Fibroblast of lung (primary cell): ENCODE measurements around the gene PIEZO2. TPM values are rescaled to one million over a fixed set of nuclear protein-coding genes. Genes with fewer than 3 reads are reported as not detected.

Experiments
- DNase-seq, 2 donors: peaks; one replicate each; pipeline versions ENCODE4 v3.0.0 to v3.0.0-alpha.2; 2010; ENCODE audit warnings: low read depth in 2 of 2
- H2AFZ ChIP-seq: 2 replicates; pipeline ENCODE4 v1.5.1; 2012; ENCODE audit warnings: low read length, control low read depth, inconsistent platforms
- H3K27ac ChIP-seq: 2 replicates; pipeline ENCODE4 v1.5.1; 2011; ENCODE audit warnings: low read length, control low read depth; ENCODE audit not compliant: insufficient read depth
- H3K27me3 ChIP-seq: 2 replicates; pipeline ENCODE4 v1.5.1; 2011; ENCODE audit warnings: mild to moderate bottlenecking, low read length; ENCODE audit not compliant: control insufficient read depth, insufficient read depth
- H3K36me3 ChIP-seq: 2 replicates; pipeline ENCODE4 v1.5.1; 2011; ENCODE audit warnings: low read length; ENCODE audit not compliant: control insufficient read depth, insufficient read depth
- H3K4me1 ChIP-seq: 2 replicates; pipeline ENCODE4 v1.5.1; 2011; ENCODE audit warnings: low read length; ENCODE audit not compliant: control insufficient read depth, insufficient read depth; ENCODE audit errors: extremely low read depth
- H3K4me2 ChIP-seq: 2 replicates; pipeline ENCODE4 v1.5.1; 2011; ENCODE audit warnings: low read length, control low read depth; ENCODE audit not compliant: insufficient read depth; ENCODE audit errors: extremely low read depth
- H3K4me3 ChIP-seq, 4 experiments: fragments of 200-600 bp in 1 of 4; sonication (generic) in 1 of 4; replicated peaks in 1 of 4; 2 replicates each; pipeline ENCODE4 v1.5.1; 2011 to 2016; ENCODE audit warnings: low read length in 4 of 4, low read depth in 3 of 4, mild to moderate bottlenecking in 3 of 4, control low read depth in 2 of 4, inconsistent platforms in 1 of 4, mixed read lengths in 1 of 4; ENCODE audit not compliant: insufficient read depth in 1 of 4; ENCODE audit errors: control extremely low read depth in 1 of 4
- H3K79me2 ChIP-seq: 2 replicates; pipeline ENCODE4 v1.5.1; 2012; ENCODE audit warnings: mild to moderate bottlenecking, low read length, inconsistent platforms; ENCODE audit not compliant: control insufficient read depth, insufficient read depth
- H3K9ac ChIP-seq: 2 replicates; pipeline ENCODE4 v1.5.1; 2011; ENCODE audit warnings: mild to moderate bottlenecking, low read length, control low read depth; ENCODE audit not compliant: insufficient read depth
- H3K9me3 ChIP-seq: 2 replicates; pipeline ENCODE4 v1.5.1; 2012; ENCODE audit warnings: low read depth, low read length; ENCODE audit not compliant: control insufficient read depth, insufficient read depth
- H4K20me1 ChIP-seq: 2 replicates; pipeline ENCODE4 v1.5.1; 2011; ENCODE audit warnings: low read length; ENCODE audit not compliant: control insufficient read depth, insufficient read depth; ENCODE audit errors: extremely low read depth
- EZH2 ChIP-seq: IDR thresholded peaks from 2 replicates; pipeline ENCODE4 v1.5.1; 2012; ENCODE audit warnings: low read length, control low read depth, mild to moderate bottlenecking; ENCODE audit errors: missing control alignments
- polyA plus RNA-seq, 2 donors: library from polyadenylated mRNA; depleted of rRNA in 1 of 2; stranded (reverse) in 1 of 2; unstranded in 1 of 2; fragments of >200 nt; gene quantifications; 2 replicates each; pipeline ENCODE4 v1.2.1, GENCODE V29; 2011 to 2012; ENCODE audit warnings: missing spikeins in 1 of 2
- total RNA-seq: library from RNA; depleted of rRNA; stranded (reverse); fragments of >200 nt; gene quantifications from 2 replicates; pipeline ENCODE4 v1.2.1, GENCODE V29; 2014
- TF ChIP-seq, protein P1 (sequence below), 2 donors: IDR thresholded peaks in 1 of 2; conservative IDR thresholded peaks in 1 of 2; 1 replicate in 1 of 2; 2 replicates in 1 of 2; pipeline ENCODE4 v1.5.1; 2011 to 2012; ENCODE audit warnings: low read length in 2 of 2, control low read depth in 1 of 2, inconsistent platforms in 1 of 2, low read depth in 1 of 2, mild to moderate bottlenecking in 1 of 2

PIEZO2 gene
- total and polyA plus RNA-seq, 2 donors (not counting 1 experiment from before 2014, with no cell fraction given) = 1.2 to 6.6 TPM

DNA sequence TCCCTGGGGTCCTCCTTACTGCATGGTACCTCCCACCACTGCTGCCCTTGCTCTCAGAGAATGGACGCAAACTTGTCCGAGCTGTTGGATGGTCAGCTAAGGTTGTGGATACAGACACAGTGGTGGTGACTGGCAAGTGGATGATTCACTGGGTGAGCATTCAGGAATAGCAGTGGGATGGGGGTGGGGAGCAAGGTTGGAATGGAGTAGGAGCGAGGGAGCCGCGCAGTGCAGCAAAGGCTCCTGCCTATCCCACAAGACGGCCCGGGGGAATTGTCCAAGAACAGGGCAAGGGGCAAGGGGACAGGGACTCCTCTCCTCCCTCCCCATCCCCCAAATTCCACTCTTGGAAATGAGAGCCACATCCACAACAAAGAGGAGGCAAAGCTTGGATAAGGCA, 102.2 kb downstream of the PIEZO2 start:
- Histone ChIP-seq H2AFZ (no peak overlapping the region), H3K4me2 (no peak overlapping the region), H3K4me1 (peaks cover 3% of the 10 kb centered on the region), H3K9me3 (no peaks in the 10 kb centered on the region), H3K27me3 (no peaks in the 10 kb centered on the region), H3K27ac (no peak overlapping the region), H4K20me1 (no peaks in the 10 kb centered on the region), H3K79me2 (no peaks in the 10 kb centered on the region), H3K4me3 (no peak overlapping the region), H3K36me3 (no peaks in the 10 kb centered on the region), H3K9ac (no peak overlapping the region)
- DNase-seq = peak in 1 of 2 donors; percentile 50
- no peak for TF ChIP-seq EZH2
- TF ChIP-seq, protein P1, sequence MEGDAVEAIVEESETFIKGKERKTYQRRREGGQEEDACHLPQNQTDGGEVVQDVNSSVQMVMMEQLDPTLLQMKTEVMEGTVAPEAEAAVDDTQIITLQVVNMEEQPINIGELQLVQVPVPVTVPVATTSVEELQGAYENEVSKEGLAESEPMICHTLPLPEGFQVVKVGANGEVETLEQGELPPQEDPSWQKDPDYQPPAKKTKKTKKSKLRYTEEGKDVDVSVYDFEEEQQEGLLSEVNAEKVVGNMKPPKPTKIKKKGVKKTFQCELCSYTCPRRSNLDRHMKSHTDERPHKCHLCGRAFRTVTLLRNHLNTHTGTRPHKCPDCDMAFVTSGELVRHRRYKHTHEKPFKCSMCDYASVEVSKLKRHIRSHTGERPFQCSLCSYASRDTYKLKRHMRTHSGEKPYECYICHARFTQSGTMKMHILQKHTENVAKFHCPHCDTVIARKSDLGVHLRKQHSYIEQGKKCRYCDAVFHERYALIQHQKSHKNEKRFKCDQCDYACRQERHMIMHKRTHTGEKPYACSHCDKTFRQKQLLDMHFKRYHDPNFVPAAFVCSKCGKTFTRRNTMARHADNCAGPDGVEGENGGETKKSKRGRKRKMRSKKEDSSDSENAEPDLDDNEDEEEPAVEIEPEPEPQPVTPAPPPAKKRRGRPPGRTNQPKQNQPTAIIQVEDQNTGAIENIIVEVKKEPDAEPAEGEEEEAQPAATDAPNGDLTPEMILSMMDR (conservative IDR thresholded peaks at IDR 0.05 in 1 of 2, IDR thresholded peaks at IDR 0.05 in 1 of 2; ENCODE audit: low read depth in 1 of 2, low read length in 2 of 2) = no peak

- Histone ChIP-seq H4K20me1 (no peaks in the 10 kb centered on the region), H3K4me3 (no peak overlapping the region), H3K4me1 (peaks cover 4% of the 10 kb centered on the region), H2AFZ (no peak overlapping the region), H3K36me3 (no peaks in the 10 kb centered on the region), H3K4me2 (no peak overlapping the region), H3K27ac (no peak overlapping the region), H3K9ac (no peak overlapping the region), H3K79me2 (no peaks in the 10 kb centered on the region), H3K27me3 (no peaks in the 10 kb centered on the region), H3K9me3 (no peaks in the 10 kb centered on the region)
- TF ChIP-seq, protein P1 (conservative IDR thresholded peaks at IDR 0.05 in 1 of 2, IDR thresholded peaks at IDR 0.05 in 1 of 2; ENCODE audit: low read depth in 1 of 2, low read length in 2 of 2) = no peak
- no peak for TF ChIP-seq EZH2
- no peak for DNase-seq
Measured at GRCh38 chr18:11046140-11046539, 103.2 kb downstream of the PIEZO2 start.

DNA sequence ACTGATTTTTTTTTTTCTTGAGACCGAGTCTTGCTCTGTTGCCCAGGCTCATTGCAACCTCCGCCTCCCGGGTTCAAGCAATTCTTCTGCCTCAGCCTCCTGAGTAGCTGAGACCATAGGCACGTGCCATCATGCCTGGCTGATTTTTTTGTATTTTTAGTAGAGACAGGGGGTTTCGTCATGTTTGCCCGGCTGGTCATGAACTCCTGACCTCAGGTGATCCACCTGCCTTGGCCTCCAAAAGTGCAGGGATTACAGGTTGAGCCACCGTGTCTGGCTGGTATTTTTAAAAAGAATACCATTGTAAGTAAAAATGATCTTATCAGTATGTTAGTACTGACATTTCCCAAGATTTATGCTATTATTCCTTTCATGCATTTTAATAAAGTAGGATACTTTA, 105.7 kb downstream of the PIEZO2 start:
- no peak overlapping the region for H2AFZ ChIP-seq
- H3K4me3 ChIP-seq = no peak overlapping the region
- H3K36me3 ChIP-seq = no peaks in the 10 kb centered on the region
- no peaks in the 10 kb centered on the region for H3K9me3 ChIP-seq
- no peak for DNase-seq
- H3K4me1 ChIP-seq = peaks cover 4% of the 10 kb centered on the region
- no peaks in the 10 kb centered on the region for H3K27me3 ChIP-seq
- no peak overlapping the region for H3K27ac ChIP-seq
- H3K79me2 ChIP-seq = no peaks in the 10 kb centered on the region
- no peaks in the 10 kb centered on the region for H4K20me1 ChIP-seq
- H3K9ac ChIP-seq = no peak overlapping the region
- no peak overlapping the region for H3K4me2 ChIP-seq
- TF ChIP-seq EZH2 = no peak
- TF ChIP-seq, protein P1 (conservative IDR thresholded peaks at IDR 0.05 in 1 of 2, IDR thresholded peaks at IDR 0.05 in 1 of 2; ENCODE audit: low read depth in 1 of 2, low read length in 2 of 2) = no peak
